H1 (cell line): ENCODE measurements around the gene FCF1.

Experiments
- BRCA1 ChIP-seq: IDR thresholded peaks from 2 replicates; pipeline ENCODE4 v1.6.1; 2012; ENCODE audit warnings: low read depth, low read length, improper control_type of control experiment
- CREB1 ChIP-seq: IDR thresholded peaks from 2 replicates; pipeline ENCODE4 v1.6.1; 2012; ENCODE audit warnings: inconsistent platforms
- CTCF ChIP-seq, 3 experiments: IDR thresholded peaks; 1 replicate in 2 of 3; 2 replicates in 1 of 3; pipeline versions ENCODE4 v1.5.1 to v1.6.1; 2011; ENCODE audit warnings: low read length in 3 of 3, mild to moderate bottlenecking in 3 of 3, inconsistent platforms in 2 of 3, low read depth in 1 of 3, moderate library complexity in 1 of 3; ENCODE audit not compliant: insufficient read depth in 1 of 3; ENCODE audit errors: control extremely low read depth in 1 of 3
- MAFK ChIP-seq: IDR thresholded peaks from 2 replicates; pipeline ENCODE4 v1.6.1; 2012; ENCODE audit warnings: low read depth, mild to moderate bottlenecking, improper control_type of control experiment, low read length
- POLR2AphosphoS5 ChIP-seq: IDR thresholded peaks from 2 replicates; pipeline ENCODE4 v1.6.1; 2011; ENCODE audit warnings: low read depth, low read length
- RBBP5 ChIP-seq: IDR thresholded peaks from 2 replicates; pipeline ENCODE4 v1.7.1; 2012; ENCODE audit warnings: low read depth, mild to moderate bottlenecking, inconsistent platforms, low read length, moderate library complexity, borderline replicate concordance
- TCF12 ChIP-seq: IDR thresholded peaks from 2 replicates; pipeline ENCODE4 v1.6.1; 2011; ENCODE audit warnings: low read depth, mild to moderate bottlenecking, low read length
- YY1 ChIP-seq: IDR thresholded peaks from 2 replicates; pipeline ENCODE4 v1.6.1; 2011; ENCODE audit warnings: low read depth, mild to moderate bottlenecking, low read length

- TF ChIP-seq YY1 = no peak
- TF ChIP-seq CTCF (IDR thresholded peaks at IDR 0.05; ENCODE audit: control extremely low read depth in 1 of 3, insufficient read depth in 1 of 3, low read depth in 1 of 3, low read length in 3 of 3) = no peak
- TF ChIP-seq POLR2AphosphoS5 = no peak
- no peak for TF ChIP-seq MAFK
- TF ChIP-seq RBBP5 = no peak
- TF ChIP-seq BRCA1 = no peak
- no peak for TF ChIP-seq TCF12
- TF ChIP-seq CREB1 = no peak
These were observed 14.5 kb upstream of the FCF1 start for GRCh38 chr14:74698465-74698864.
